HepG2 (cell line): ENCODE data around the gene HID1. TPM values are rescaled to one million over a fixed set of nuclear protein-coding genes. Genes with fewer than 3 reads are reported as not detected.

Experiments used
- BCLAF1 ChIP-seq: fragments of 450-650 bp; IDR thresholded peaks from 2 replicates; pipeline ENCODE4 v1.6.1; 2017; ENCODE audit warnings: mild to moderate bottlenecking
- CREB1 ChIP-seq, 2 experiments: fragments of 450-650 bp in 1 of 2; IDR thresholded peaks; 2 replicates each; pipeline ENCODE4 v1.6.1; 2016 to 2017; ENCODE audit warnings: control low read depth in 1 of 2, mild to moderate bottlenecking in 1 of 2, missing compliant biosample characterization in 1 of 2, missing genetic modification characterization in 1 of 2
- EHMT2 ChIP-seq: fragments of 200-600 bp; sonication (generic); IDR thresholded peaks from 2 replicates; pipeline ENCODE4 v1.7.0; 2017; ENCODE audit warnings: antibody characterized with exemption, low read depth, low read length, borderline replicate concordance
- ELK4 ChIP-seq: sonication (generic); formaldehyde crosslinking; IDR thresholded peaks from 2 replicates; pipeline ENCODE4 v1.9.0; 2021; ENCODE audit warnings: missing genetic modification reagents, borderline replicate concordance
- FOXJ3 ChIP-seq: sonication (generic); formaldehyde crosslinking; IDR thresholded peaks from 2 replicates; pipeline ENCODE4 v1.4.0; 2020; ENCODE audit warnings: missing genetic modification reagents, mild to moderate bottlenecking, borderline replicate concordance
- JUN ChIP-seq: sonication (generic); formaldehyde crosslinking; IDR thresholded peaks from 2 replicates; pipeline ENCODE4 v1.4.0; 2020; ENCODE audit warnings: mild to moderate bottlenecking, missing genetic modification reagents
- MNT ChIP-seq: fragments of 450-650 bp; IDR thresholded peaks from 2 replicates; pipeline ENCODE4 v1.6.1; 2016
- POGZ ChIP-seq: sonication (generic); formaldehyde crosslinking; IDR thresholded peaks from 2 replicates; pipeline ENCODE4 v1.4.0; 2020; ENCODE audit warnings: mild to moderate bottlenecking, missing genetic modification reagents
- ZBTB34 ChIP-seq: sonication (generic); formaldehyde crosslinking; IDR thresholded peaks from 2 replicates; pipeline ENCODE4 v1.8.0; 2022; ENCODE audit warnings: mild to moderate bottlenecking, missing genetic modification reagents
- ZNF160 ChIP-seq: sonication (generic); formaldehyde crosslinking; IDR thresholded peaks from 2 replicates; pipeline ENCODE4 v1.8.0; 2022; ENCODE audit warnings: mild to moderate bottlenecking, inconsistent platforms, missing genetic modification reagents
- ZNF205 ChIP-seq: IDR thresholded peaks from 2 replicates; pipeline ENCODE4 v1.6.1; 2018; ENCODE audit warnings: missing biosample characterization, missing genetic modification reagents
- ZNF275 ChIP-seq: sonication (generic); formaldehyde crosslinking; IDR thresholded peaks from 2 replicates; pipeline ENCODE4 v1.8.0; 2022; ENCODE audit warnings: missing genetic modification reagents, mild to moderate bottlenecking, inconsistent platforms, borderline replicate concordance
- ZNF331 ChIP-seq: sonication (generic); formaldehyde crosslinking; IDR thresholded peaks from 2 replicates; pipeline ENCODE4 v1.4.0; 2020; ENCODE audit warnings: missing genetic modification reagents
- ZNF451 ChIP-seq: sonication (generic); formaldehyde crosslinking; IDR thresholded peaks from 2 replicates; pipeline ENCODE4 v1.5.0; 2020; ENCODE audit warnings: mild to moderate bottlenecking, missing genetic modification reagents
- ZNF556 ChIP-seq: sonication (generic); formaldehyde crosslinking; IDR thresholded peaks from 2 replicates; pipeline ENCODE4 v1.4.0; 2020; ENCODE audit warnings: mild to moderate bottlenecking, missing genetic modification reagents, borderline replicate concordance
- ZNF772 ChIP-seq: sonication (generic); formaldehyde crosslinking; IDR thresholded peaks from 2 replicates; pipeline ENCODE4 v1.5.0; 2020; ENCODE audit warnings: mild to moderate bottlenecking, missing genetic modification reagents
- ZNF775 ChIP-seq: sonication (generic); formaldehyde crosslinking; IDR thresholded peaks from 2 replicates; pipeline ENCODE4 v1.4.0; 2020; ENCODE audit warnings: missing genetic modification reagents, mild to moderate bottlenecking, moderate library complexity, borderline replicate concordance
- ZUFSP ChIP-seq: sonication (generic); formaldehyde crosslinking; IDR thresholded peaks from 2 replicates; pipeline ENCODE4 v1.9.0; 2021; ENCODE audit warnings: missing genetic modification reagents, mild to moderate bottlenecking, borderline replicate concordance
- polyA plus RNA-seq, 8 experiments: library from polyadenylated mRNA; depleted of rRNA in 3 of 8; stranded (reverse) in 7 of 8; unstranded in 1 of 8; fragments of >200 nt; fragmentation: Illumina TruSeq in 4 of 8; extraction: Trizol in 4 of 8; gene quantifications; 2 replicates each; pipeline versions ENCODE4 v1.2.1 to v1.2.3, GENCODE V29; 2011 to 2016; ENCODE audit warnings: low read depth in 4 of 8, missing spikeins in 1 of 8, mixed read lengths in 1 of 8; ENCODE audit not compliant: insufficient read depth in 1 of 8
- total RNA-seq, 5 experiments: library from RNA; depleted of rRNA; stranded (reverse); fragments of >200 nt; fragmentation: Illumina TruSeq; extraction: Trizol; gene quantifications; 2 replicates each; pipeline ENCODE4 v1.2.3, GENCODE V29; 2016; ENCODE audit warnings: low read depth in 1 of 5

Gene HID1
- total and polyA plus RNA-seq, 2 of the 13 experiments (the other 11 are each of a cell fraction or from before 2014, with no cell fraction given) = 2.1 to 10.6 TPM

GRCh38 chr17:75012346-75013091 lies 40.0 kb upstream of the HID1 start, which contains the start of gene MRPL58 (continued):
- TF ChIP-seq CREB1 (IDR thresholded peaks at IDR 0.05) = peak; percentile 46; the same call in 1 of the 2 replicates
- TF ChIP-seq CREB1 (CRISPR knock-in tag; IDR thresholded peaks at IDR 0.05) = peak; percentile 91
- TF ChIP-seq FOXJ3 (CRISPR knock-in tag) = peak; percentile 78
- peak; percentile 20; the same call in 1 of the 2 replicates for TF ChIP-seq MNT
- no peak for TF ChIP-seq EHMT2
- peak; percentile 98 for TF ChIP-seq POGZ (CRISPR knock-in tag)
- TF ChIP-seq ELK4 (CRISPR knock-in tag) = peak; percentile 76; the same call in 1 of the 2 replicates
- TF ChIP-seq ZNF205 = peak; percentile 88
- TF ChIP-seq ZNF451 (CRISPR knock-in tag) = peak; percentile 68; the same call in 1 of the 2 replicates
- TF ChIP-seq ZBTB34 (CRISPR knock-in tag) = no peak
- TF ChIP-seq ZNF772 (CRISPR knock-in tag) = peak; percentile 92; the same call in 1 of the 2 replicates
- TF ChIP-seq ZNF331 (CRISPR knock-in tag) = peak; percentile 97
- TF ChIP-seq BCLAF1 = no peak
- peak; percentile 96; the same call in 1 of the 2 replicates for TF ChIP-seq ZNF160
- TF ChIP-seq ZNF775 = peak; percentile 94
- peak; percentile 98 for TF ChIP-seq ZNF556 (CRISPR knock-in tag)
- TF ChIP-seq JUN (CRISPR knock-in tag) = peak; percentile 8; the same call in 1 of the 2 replicates
- TF ChIP-seq ZUFSP (CRISPR knock-in tag) = no peak
- peak; percentile 99 for TF ChIP-seq ZNF275 (CRISPR knock-in tag)
